ENCODE results near the gene RNF114.
"Not testable (repeated sequence)": the region's sequence is repeated elsewhere in the genome, so short reads cannot be mapped to it uniquely, and the experiment has no call there.

Gene RNF114, protein sequence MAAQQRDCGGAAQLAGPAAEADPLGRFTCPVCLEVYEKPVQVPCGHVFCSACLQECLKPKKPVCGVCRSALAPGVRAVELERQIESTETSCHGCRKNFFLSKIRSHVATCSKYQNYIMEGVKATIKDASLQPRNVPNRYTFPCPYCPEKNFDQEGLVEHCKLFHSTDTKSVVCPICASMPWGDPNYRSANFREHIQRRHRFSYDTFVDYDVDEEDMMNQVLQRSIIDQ

GRCh38 chr20:49936153-49937026, at the start of gene RNF114:
Gene RNF114, plus strand, starts transcription at chr20:49936397. Its CDS starts 16 bp downstream, at chr20:49936413.
- no peak for FAIRE-seq

DNA sequence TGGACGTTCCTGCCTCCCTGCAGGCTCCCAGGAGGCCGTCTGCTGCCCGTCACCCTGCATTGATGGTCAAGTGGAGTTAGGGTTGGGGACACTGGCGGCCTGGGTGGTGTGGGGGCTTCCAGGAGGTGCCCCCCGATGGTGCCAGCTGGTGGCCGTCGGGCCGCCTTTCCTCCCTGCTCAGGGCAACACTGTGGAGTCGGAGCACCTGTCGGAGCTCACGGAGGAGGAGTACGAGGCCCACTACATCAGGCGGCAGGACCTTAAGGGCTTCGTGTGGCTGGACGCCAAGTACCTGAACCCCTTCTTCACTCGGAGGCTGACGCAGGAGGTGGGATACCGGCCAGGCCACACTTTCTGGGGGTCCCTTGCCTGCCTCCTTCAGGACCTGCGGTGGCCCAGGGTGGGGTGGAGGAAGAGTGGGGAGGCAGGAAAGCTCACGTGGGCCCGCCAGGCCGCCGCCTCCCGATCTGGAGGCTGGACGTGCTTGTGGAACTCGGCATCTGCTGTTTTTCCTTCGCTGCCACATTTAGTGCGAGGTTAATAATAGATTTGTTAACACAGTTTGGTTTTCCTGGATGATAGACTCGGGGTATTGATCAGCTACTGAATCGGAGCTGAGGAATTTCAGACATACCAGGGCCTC, 49.5 kb upstream of the RNF114 start:
- FAIRE-seq, result no peak

- no peak for FAIRE-seq
Measured at GRCh38 chr20:49887251-49888211, 48.7 kb upstream of the RNF114 start.

DNA sequence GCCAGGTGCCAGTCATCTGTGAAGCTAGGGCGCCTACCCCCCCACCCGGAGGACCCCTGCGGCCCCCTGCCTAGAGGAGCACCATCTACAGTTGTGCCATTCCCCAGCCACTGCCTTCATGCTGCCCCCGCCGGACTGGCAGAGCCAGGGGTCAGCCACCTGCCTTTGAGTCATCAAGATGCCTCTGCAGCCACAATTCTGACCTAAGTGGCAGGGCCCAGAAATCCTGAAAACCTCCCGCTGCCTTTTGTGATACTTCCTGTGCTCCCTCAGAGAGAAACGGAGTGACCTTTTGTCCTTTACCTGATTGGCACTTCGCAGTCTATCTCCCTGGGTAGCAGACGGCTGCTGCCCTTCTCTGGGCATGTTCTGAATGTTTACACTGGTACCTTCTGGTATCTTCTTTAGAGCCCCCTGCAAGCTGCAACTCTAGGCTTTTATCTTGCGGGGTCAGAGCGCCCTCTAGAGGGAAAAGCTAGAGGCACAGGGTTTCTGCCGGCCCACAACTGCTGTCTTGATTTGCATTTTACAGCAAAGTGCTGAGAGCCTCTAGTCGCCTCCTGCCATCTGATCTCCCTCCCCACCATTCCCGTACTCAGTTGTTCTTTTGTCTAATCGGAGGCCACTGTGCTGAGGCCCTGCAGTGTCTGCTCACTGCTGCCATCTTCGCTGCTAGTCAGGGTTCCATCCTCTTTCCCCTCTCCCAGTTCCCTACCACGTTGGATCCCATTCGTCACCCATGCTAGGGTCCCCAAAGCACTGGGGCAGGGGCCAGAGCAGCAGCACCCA, 47.8 kb upstream of the RNF114 start:
- peak; percentile 36 for FAIRE-seq

DNA sequence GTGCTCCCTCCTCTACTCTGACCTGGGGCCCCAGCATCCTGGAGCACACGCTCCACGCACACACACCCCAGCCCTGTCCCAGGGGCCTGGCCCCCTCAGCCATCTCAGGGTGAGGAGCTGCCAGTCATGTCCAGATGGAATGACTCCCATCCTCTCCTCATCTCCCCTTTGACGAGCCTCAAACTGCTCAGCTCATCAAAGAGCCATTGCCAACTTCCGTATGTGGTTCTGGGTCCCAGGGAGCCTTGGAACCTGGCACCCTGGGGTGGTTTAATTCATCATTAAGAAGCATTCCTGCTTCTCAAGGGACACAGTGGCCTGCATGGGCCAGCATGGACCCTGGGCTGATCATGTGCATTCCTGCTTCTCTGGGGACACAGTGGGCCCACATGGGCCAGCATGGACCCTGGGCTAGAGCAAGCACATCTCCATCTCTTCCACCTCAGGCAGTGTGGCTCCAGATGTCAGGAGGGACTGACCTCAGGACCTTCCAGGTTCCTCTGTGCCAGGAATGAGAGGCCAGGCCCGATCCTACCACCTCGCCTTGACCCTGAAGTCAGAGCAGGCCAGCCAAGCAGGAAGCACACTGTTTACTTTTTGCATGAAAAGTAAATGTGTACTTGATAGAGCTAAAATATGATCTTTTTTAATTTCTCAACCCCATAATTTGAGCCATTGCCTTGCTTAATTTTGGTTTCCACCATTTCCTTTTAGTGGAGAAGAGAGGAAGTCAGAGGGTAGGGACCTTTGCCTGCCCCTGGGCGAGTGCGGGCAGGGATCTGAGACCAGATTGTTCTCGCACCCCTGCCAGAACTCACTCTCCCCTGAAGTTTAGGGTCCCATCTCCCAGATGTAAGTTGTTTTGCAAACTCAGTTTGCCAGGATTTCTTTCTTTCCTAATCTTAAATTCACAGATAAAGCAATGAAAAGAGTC, 46.9 kb upstream of the RNF114 start:
- no peak for FAIRE-seq

- FAIRE-seq, result no peak
Measured at GRCh38 chr20:49889935-49890333, 46.3 kb upstream of the RNF114 start.

GRCh38 chr20:49890471-49891361, 45.5 kb upstream of the RNF114 start:
- FAIRE-seq, result no peak

- FAIRE-seq, result no peak
Measured at GRCh38 chr20:49891476-49892110, 44.6 kb upstream of the RNF114 start.

DNA sequence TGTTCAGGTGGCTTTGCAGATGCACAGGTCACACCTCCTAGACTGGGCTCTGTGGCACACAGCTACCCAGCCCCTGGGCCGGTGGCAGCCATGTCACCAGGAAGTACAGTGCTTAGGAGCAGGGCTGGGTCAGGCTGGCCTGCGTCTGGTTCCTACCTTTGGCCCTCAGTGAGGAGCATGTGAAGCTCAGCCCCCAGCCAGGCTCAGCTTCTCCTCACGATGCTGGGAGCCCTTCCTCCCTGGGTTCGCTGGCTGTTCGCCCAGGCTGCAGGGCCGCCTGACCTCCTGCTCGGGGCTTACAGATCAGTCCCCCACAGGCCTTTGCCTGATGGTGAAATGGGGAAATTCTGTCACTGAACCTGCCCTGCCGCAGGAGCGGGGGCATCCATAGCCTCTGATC, 43.9 kb upstream of the RNF114 start:
- FAIRE-seq, result no peak

- FAIRE-seq, result no peak
Measured at GRCh38 chr20:49892817-49893216, 43.4 kb upstream of the RNF114 start.

DNA sequence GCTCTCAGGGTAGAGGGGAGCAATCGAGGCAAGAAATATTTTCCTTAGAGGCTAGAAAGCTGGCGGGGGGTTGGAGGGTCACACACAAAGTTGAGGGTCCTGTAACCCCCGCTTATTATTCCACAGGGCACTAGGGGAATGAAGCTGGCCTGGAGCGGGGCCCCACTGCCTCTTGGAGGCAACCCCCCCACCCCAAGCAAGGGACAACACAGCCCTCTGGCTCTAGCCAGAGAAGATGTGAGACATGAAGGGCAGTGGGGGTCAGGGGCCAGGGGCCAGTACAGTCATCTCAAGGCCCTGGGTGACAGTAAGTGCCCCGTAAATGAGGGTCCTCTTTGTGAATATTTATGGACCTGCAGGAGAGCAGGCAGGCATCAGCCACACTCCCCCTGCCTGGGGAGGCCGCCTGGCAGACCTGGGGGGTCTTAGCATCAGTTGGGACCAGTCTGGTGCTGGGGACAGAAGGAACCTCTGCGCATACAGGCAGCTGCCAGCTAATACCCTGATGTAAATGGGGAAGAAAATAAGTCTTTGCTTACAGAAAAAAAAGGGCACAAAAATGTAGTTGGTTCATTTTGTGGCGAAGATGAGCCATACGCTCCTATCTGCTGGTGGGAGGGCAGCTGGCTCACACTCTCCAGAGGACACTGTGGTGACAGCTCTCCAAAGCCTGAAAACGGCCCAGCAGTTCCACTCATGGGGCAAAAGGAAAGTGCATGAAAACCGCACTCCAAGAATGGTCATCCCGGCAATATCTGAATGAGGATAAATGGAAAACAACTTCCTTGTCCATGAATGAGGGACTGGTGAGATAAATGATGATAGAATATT, 42.7 kb upstream of the RNF114 start:
- no peak for FAIRE-seq

GRCh38 chr20:49894073-49894470, 42.1 kb upstream of the RNF114 start:
- no peak for FAIRE-seq

DNA sequence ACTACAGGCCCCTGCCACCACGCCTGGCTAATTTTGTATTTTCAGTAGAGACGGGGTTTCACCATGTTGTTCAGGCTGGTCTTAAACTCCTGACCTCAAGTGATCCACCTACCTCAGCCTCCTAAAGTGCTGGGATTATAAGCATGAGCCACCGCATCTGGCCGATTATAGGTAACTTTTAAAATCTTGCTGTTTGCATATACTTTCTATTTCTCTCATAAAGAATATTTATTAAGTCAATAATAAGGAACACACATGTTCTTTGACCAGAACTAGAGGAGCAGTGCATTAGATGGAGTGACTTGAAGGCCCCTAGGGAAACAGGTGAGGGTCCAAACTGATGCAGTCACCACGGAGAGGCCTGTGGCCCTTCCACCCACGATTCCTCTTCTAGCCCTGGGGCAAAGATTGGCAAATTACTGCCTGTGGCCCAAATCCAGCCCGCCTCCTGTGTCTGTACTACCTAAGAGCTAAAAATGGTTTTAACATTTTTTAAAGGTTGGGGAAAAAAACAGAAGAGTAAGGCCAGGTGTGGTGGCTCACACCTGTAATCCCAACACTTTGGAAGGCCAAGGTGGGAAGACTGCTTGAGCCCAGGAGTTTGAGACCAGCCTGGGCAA, 40.6 kb upstream of the RNF114 start:
- FAIRE-seq, result not testable (repeated sequence)

DNA sequence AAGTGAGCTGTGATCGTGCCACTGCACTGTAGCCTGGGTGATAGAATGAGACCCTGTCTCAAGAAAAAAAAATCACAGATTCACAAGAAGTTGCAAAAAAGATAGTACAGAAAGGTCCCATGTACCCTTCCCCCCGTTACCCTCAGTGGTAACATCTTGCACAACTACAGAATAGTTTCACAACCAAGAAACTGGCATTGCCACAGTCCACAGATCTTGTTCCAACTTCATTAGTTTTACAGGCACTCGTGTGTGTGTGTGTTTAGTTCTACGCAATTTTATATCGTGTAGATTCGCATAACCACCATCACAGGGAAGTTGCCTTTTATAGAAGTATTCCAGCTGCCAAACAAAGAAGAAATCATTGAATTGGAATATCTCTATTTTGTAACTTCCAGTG, 40.0 kb upstream of the RNF114 start:
- no peak for FAIRE-seq

GRCh38 chr20:49899541-49900383, 36.4 kb upstream of the RNF114 start:
- no peak for FAIRE-seq

DNA sequence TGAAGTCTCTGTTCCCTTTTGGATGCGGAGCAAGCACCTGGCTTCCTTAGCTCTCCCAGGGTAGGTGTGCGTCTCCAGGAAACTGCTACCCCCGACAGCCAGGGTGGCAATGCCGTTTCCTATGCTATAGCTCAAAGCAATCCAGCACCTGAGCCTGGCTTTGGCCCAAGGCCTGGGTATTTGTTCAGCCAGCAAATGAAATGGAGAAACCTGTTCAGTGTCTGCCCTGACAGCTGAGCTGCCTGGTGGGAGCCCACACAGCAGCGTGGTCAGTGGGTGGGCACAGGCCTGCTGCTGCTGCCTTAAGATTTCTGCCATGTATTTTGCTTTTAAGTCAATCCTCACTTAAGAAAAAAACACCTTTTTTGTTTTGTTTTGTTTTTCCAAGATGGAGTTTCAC, 34.6 kb upstream of the RNF114 start:
- no peak for FAIRE-seq
